Measurements from ENCODE around the gene CNOT6.

CNOT6 gene

GRCh38 chr5:180625125-180625790 lies 131.1 kb downstream of the CNOT6 start:
- no peak for DNase-seq

- DNase-seq = no peak
These were observed 131.8 kb downstream of the CNOT6 start for GRCh38 chr5:180625791-180626660.

- DNase-seq = no peak
These were observed 132.6 kb downstream of the CNOT6 start for GRCh38 chr5:180626661-180627385.

GRCh38 chr5:180627386-180628120 lies 133.4 kb downstream of the CNOT6 start:
- DNase-seq = no peak
